ENCODE data around the gene SFT2D3.

SFT2D3 gene

DNA sequence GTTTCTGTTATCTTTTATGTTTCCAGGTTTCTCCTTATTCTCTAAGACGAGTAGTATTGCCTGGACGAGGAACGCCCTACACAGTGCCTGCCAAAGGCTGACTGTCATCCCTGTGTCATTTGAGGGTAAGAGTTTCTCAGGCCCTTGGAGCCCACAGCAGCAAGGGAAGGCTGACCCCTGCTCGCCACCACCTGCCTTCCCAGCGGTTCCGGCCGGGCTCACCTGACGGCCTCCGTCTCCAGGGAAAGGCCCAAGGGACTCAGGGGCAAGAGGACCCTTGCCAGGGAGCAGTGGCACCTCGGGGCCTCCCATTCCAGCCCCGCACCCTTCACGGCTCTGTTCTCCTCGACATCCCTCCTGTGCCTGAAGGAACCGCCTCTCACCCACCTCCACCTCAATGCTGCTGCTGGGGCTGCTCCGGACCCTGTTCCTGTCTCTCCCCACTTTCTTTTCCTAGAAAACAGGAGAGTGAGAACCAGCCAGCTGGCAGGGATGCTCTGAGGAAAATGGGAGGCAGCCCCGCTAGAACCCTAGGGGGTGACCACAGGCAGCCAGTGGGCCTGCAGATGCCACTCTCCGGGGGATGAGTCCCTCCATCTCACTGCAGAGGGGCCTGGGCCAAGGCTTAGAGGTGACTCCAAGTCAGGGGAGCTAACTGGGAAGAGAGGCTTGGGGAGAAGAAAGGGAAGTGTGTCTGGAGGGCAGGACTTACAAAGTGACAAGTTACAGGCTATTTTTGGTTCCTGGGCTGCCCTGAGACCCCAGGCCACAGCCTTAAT, 27.8 kb upstream of the SFT2D3 start:
- FAIRE-seq, result no peak
- DNase-seq (ENCODE audit: insufficient read length, low spot score), result no peak

DNA sequence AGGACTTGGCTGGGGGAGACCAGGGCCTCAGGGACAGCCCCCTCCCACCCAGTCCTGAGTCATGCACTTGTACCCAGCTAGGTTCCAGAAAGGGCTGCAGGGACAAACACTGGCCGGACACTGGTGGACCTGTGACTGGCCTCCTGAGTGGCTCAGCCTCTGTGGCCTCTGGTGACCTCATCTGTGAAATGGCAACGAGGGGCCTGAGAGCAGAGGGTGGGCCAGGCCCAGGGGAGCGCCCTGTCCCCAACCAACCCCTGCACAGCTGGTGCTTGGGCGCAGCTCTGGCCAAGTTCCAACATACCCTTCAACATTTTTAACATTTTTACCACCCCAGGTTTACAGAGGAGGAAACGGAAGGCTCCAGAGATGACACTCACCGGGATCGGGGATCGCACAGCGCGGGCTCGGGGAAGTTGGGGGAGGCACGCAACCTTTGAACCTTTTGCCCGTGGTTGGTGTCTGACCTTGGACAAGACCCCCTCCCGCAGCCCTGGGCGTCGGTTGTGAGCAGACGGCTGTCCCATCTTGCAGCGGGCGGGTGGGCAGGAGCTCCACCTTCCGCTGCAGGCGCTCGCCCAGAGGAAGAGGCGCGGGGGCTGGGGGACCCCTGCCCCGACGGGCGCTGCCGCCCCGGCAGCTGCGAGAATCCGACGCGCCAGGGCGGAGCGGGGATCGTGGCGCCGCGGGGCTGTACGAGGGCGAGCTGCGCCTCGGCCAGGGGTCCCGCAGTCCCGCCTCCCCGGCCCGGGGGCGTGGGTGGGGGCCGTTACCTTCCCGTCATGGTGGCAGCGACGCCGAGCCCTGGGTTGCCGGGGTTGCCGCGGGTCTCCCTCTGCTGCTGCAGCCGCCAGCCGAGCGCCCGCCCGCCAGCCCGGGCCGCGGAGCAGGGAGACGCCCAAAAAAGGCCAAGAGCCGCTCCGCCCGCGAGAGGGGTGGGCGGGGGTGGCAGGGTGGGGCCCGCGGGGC, 26.8 kb upstream of the SFT2D3 start:
- TF ChIP-seq PAX5 (IDR thresholded peaks at IDR 0.05; ENCODE audit: insufficient read depth, low read length, severe bottlenecking), result no peak
- no peak for TF ChIP-seq POU2F2 (IDR thresholded peaks at IDR 0.05; ENCODE audit: low read depth, low read length)
- no peak for TF ChIP-seq TAF1 (IDR thresholded peaks at IDR 0.05; ENCODE audit: low read depth, low read length)
- TF ChIP-seq POLR2AphosphoS5 (IDR thresholded peaks at IDR 0.05; ENCODE audit: low read depth, low read length), result no peak
- TF ChIP-seq POLR2A (IDR thresholded peaks at IDR 0.05; ENCODE audit: low read depth, low read length), result no peak
- TF ChIP-seq SPI1 (IDR thresholded peaks at IDR 0.05; ENCODE audit: low read depth, low read length), result no peak
- FAIRE-seq (no peak), DNase-seq (ENCODE audit: insufficient read length, low spot score) (peak; percentile 59)

More for the DNA sequence above, 27.8 kb upstream of the SFT2D3 start:
- TF ChIP-seq PAX5 (IDR thresholded peaks at IDR 0.05; ENCODE audit: insufficient read depth, low read length, severe bottlenecking) (no peak), POLR2A (IDR thresholded peaks at IDR 0.05; ENCODE audit: low read depth, low read length) (no peak)

DNA sequence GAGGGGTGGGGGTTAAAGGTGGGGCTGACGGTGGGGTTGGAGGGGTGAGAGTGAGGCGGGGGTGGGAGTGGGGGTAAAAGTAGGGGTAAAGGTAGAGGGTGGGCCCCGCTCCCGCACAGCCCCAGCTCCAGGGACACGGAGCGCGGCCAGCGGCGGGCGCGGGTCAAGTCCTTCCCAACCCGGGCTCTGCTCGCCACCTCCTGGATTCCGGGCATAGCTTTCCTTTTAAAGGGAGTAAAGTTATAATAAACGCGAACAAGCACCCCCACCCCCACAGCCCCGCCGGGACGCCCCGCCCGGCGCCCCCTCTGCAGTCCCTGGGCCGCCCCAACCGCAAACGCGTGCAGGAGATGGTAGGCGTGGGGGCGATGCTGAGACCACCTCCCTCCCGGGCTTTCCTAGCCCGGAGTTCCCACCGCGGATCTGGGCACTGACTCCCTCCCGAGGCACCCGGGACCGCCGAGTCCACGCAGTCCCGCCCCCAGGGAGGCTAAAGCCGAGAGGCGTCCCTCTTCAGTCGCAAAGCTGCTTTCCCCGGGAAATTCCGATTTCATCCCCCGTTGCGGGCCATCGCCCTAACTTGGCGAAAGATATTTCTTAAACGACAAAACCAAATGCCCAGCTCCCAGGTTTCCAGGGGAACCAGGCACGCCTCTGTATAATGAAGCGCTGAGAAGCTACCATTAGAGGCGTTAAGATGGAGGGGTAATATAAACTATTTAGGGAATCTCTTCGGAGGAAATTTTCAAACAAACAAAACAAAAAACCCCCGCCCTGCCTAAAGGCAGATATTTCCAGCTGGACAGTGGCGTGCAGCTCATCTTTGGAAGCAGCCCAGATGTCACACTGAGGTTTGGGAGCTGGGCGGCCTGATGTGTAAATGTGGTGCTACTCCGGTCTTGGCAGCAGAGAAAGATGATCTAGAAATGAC, 25.7 kb upstream of the SFT2D3 start, which contains the start of gene LIMS2:
TSS of gene LIMS2 (minus strand) at position 200 of the 931 bp plus-strand sequence. CDS start 506 bp downstream, outside the sequence.
- no peak for DNase-seq (ENCODE audit: insufficient read length, low spot score)
- no peak for FAIRE-seq

DNA sequence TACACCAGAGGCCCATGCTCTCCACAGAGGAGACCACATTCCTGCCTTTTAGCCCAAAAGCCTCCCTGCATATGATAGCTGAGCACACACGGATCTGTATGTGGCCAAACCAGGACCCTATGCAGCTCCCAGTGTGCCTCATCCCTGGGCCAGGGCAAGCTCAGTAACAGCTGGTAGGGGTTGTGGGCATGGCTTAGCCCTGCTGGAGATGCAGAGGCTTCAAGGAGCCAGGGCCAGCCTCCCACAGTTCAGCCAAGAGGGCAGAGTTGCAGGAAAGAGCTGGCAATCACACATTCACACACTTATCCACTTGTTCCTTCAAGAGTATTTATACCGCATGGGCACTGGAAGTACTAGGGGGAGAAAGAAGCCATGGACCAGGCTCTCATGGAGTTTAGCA, 24.4 kb upstream of the SFT2D3 start:
- FAIRE-seq, result no peak
- DNase-seq (ENCODE audit: insufficient read length, low spot score), result no peak
- TF ChIP-seq SPI1 (IDR thresholded peaks at IDR 0.05; ENCODE audit: low read depth, low read length), result no peak
- TF ChIP-seq POLR2AphosphoS5 (IDR thresholded peaks at IDR 0.05; ENCODE audit: low read depth, low read length), result no peak
- TF ChIP-seq TAF1 (IDR thresholded peaks at IDR 0.05; ENCODE audit: low read depth, low read length), result no peak
- TF ChIP-seq POLR2A (IDR thresholded peaks at IDR 0.05; ENCODE audit: low read depth, low read length), result no peak
- TF ChIP-seq PAX5 (IDR thresholded peaks at IDR 0.05; ENCODE audit: insufficient read depth, low read length, severe bottlenecking), result no peak
- TF ChIP-seq POU2F2 (IDR thresholded peaks at IDR 0.05; ENCODE audit: low read depth, low read length), result no peak

More for the DNA sequence above, 25.7 kb upstream of the SFT2D3 start, which contains the start of gene LIMS2:
- no peak for TF ChIP-seq POLR2A (IDR thresholded peaks at IDR 0.05; ENCODE audit: low read depth, low read length)
- no peak for TF ChIP-seq POU2F2 (IDR thresholded peaks at IDR 0.05; ENCODE audit: low read depth, low read length)
- TF ChIP-seq TAF1 (IDR thresholded peaks at IDR 0.05; ENCODE audit: low read depth, low read length), result no peak
- TF ChIP-seq PAX5 (IDR thresholded peaks at IDR 0.05; ENCODE audit: insufficient read depth, low read length, severe bottlenecking), result no peak
- no peak for TF ChIP-seq POLR2AphosphoS5 (IDR thresholded peaks at IDR 0.05; ENCODE audit: low read depth, low read length)
- no peak for TF ChIP-seq SPI1 (IDR thresholded peaks at IDR 0.05; ENCODE audit: low read depth, low read length)

DNA sequence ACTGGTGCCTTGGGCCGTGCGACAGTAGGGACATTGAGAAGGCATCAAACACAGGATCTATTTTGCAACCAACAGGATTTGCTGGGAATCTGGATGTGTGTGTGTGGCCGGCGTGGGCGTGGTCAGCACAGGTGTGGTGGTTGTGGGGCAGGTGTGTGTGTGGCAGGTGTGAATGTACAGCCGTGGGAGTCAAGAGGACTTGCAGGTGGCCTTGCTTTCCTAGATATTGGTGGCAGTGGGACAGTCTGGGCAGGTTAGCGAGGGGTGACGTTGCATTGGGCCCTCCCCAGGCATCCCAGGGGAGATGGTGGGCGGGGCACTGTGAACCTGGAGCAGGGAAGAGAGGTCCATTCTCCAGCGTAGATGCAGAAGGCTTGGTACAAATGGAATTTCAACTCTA, 22.8 kb upstream of the SFT2D3 start:
- DNase-seq (ENCODE audit: insufficient read length, low spot score) (no peak), FAIRE-seq (no peak)
- TF ChIP-seq PAX5 (IDR thresholded peaks at IDR 0.05; ENCODE audit: insufficient read depth, low read length, severe bottlenecking) (no peak), POLR2AphosphoS5 (IDR thresholded peaks at IDR 0.05; ENCODE audit: low read depth, low read length) (no peak), POLR2A (IDR thresholded peaks at IDR 0.05; ENCODE audit: low read depth, low read length) (no peak), TAF1 (IDR thresholded peaks at IDR 0.05; ENCODE audit: low read depth, low read length) (no peak), POU2F2 (IDR thresholded peaks at IDR 0.05; ENCODE audit: low read depth, low read length) (no peak), SPI1 (IDR thresholded peaks at IDR 0.05; ENCODE audit: low read depth, low read length) (no peak)

DNA sequence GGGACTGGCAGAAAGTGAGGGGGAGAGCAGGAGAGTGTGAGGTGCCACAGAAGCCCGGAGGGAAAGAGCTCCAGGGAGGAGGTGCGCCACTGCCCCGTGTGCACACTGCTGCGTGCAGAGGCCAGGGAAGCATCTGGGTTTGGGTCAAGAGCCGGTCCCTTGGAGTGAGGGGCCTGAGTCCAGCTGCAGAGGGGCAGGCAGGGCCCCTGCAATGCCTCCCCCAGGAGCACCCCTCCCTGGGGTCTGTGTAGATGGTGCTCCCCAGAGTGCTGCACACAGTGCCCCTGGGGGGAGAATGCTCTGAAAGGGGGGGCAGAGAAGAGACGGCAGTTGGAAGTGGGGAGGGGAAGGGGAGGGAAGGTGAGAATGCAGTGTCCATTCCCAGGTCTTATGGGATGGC, 22.3 kb upstream of the SFT2D3 start:
- DNase-seq (ENCODE audit: insufficient read length, low spot score), result no peak
- no peak for FAIRE-seq
- no peak for TF ChIP-seq POLR2A (IDR thresholded peaks at IDR 0.05; ENCODE audit: low read depth, low read length)
- TF ChIP-seq SPI1 (IDR thresholded peaks at IDR 0.05; ENCODE audit: low read depth, low read length), result no peak
- TF ChIP-seq PAX5 (IDR thresholded peaks at IDR 0.05; ENCODE audit: insufficient read depth, low read length, severe bottlenecking), result no peak
- no peak for TF ChIP-seq POLR2AphosphoS5 (IDR thresholded peaks at IDR 0.05; ENCODE audit: low read depth, low read length)
- TF ChIP-seq POU2F2 (IDR thresholded peaks at IDR 0.05; ENCODE audit: low read depth, low read length), result no peak
- no peak for TF ChIP-seq TAF1 (IDR thresholded peaks at IDR 0.05; ENCODE audit: low read depth, low read length)

DNA sequence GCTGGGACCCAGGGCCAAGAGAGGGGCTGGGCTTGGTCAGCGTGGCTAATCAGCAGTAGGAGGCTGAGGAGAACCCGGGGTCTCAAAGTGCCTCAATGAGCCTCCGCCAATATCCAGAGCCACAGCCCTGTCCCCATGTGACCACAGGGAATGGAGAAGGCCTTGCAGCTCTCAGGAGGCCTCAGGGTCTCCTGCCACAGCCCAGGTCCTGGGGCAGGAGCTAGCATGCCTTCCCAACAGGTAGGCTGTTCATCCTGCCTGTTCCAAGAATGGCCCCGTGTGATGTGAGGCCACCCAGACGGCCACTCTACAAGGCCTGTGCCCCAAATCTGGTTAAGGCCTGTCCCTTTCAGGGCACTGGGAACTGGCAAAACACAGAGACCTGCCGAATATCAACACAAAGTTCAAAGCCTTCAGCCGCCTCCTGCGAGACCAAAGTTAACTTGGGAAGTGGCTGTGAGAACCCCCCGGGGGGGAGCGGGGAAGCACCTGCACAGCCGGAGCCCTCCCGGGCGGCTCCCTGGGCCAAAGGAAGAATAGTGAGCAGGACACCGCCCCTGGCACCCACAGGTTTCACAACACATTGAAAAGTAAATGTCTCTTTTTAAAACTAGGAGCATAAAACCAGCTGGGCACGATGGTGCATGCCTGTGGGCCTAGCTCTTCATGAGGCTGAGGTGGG, 21.5 kb upstream of the SFT2D3 start:
- no peak for TF ChIP-seq SPI1 (IDR thresholded peaks at IDR 0.05; ENCODE audit: low read depth, low read length)
- TF ChIP-seq POU2F2 (IDR thresholded peaks at IDR 0.05; ENCODE audit: low read depth, low read length), result no peak
- no peak for TF ChIP-seq POLR2A (IDR thresholded peaks at IDR 0.05; ENCODE audit: low read depth, low read length)
- TF ChIP-seq POLR2AphosphoS5 (IDR thresholded peaks at IDR 0.05; ENCODE audit: low read depth, low read length), result no peak
- TF ChIP-seq TAF1 (IDR thresholded peaks at IDR 0.05; ENCODE audit: low read depth, low read length), result no peak
- TF ChIP-seq PAX5 (IDR thresholded peaks at IDR 0.05; ENCODE audit: insufficient read depth, low read length, severe bottlenecking), result no peak
- no peak for FAIRE-seq
- no peak for DNase-seq (ENCODE audit: insufficient read length, low spot score)

DNA sequence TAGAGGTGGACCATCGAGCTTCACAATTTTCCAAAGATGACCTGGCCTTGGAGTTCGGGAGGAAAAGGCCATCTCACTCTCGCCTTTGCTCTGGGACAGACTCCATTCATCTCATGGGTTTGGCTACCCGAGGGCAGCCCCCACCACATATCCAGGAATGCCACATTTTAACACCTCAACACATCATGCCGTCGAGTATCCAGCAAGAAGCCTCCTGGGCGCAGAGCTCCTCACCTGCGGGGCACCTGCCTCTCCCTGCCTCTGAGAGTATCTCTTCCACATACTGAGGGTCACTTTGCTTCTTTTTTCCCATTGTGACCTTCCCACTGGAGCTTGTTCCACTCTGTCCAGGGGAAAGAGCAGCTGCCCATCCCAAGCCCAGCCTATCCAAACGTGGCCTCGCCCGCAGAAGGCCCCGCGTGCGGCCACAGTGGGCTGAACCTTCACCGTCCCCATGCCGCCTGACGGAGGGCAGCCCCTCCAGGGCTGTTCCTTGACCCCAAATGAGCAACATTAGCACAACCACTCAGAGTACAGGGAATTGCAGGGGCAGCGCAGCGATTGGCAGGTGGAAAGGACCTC, 20.5 kb upstream of the SFT2D3 start:
- FAIRE-seq (no peak), DNase-seq (ENCODE audit: insufficient read length, low spot score) (no peak)
- TF ChIP-seq POLR2A (IDR thresholded peaks at IDR 0.05; ENCODE audit: low read depth, low read length), result no peak
- no peak for TF ChIP-seq SPI1 (IDR thresholded peaks at IDR 0.05; ENCODE audit: low read depth, low read length)
- no peak for TF ChIP-seq POU2F2 (IDR thresholded peaks at IDR 0.05; ENCODE audit: low read depth, low read length)
- TF ChIP-seq POLR2AphosphoS5 (IDR thresholded peaks at IDR 0.05; ENCODE audit: low read depth, low read length), result no peak
